Right atrium auricular region (tissue), 2 donors: Measurements from ENCODE around the gene PDRG1. TPM values are rescaled to one million over a fixed set of nuclear protein-coding genes. Genes with fewer than 3 reads are reported as not detected.
A peak's percentile ranks its signal among the peaks of the same experiment; 100 is the strongest.

Experiments used
- DNase-seq: peaks from one replicate; pipeline ENCODE4 v3.0.0-alpha.2; 2019; ENCODE audit warnings: low spot score
- H3K27ac ChIP-seq, 2 donors: fragments of 200-600 bp; sonication (generic); 1 replicate in 1 of 2; 2 replicates in 1 of 2; pipeline ENCODE4 v1.5.1; 2016 to 2019
- H3K27me3 ChIP-seq, 2 donors: fragments of 200-600 bp; sonication (generic); one replicate each; pipeline versions ENCODE4 v1.5.1 to v1.6.0; 2017 to 2019
- H3K36me3 ChIP-seq: fragments of 200-600 bp; sonication (generic); one replicate; pipeline ENCODE4 v1.5.1; 2016
- H3K4me1 ChIP-seq, 2 donors: fragments of 200-600 bp; sonication (generic); one replicate each; pipeline versions ENCODE4 v1.5.1 to v1.6.0; 2017 to 2019
- H3K4me3 ChIP-seq, 2 donors: fragments of 200-600 bp; sonication (generic); 1 replicate in 1 of 2; 2 replicates in 1 of 2; pipeline ENCODE4 v1.5.1; 2017 to 2019; ENCODE audit warnings: mild to moderate bottlenecking in 1 of 2, moderate library complexity in 1 of 2
- H3K9me3 ChIP-seq, 2 donors: fragments of 200-600 bp; sonication (generic); one replicate each; pipeline ENCODE4 v1.5.1; 2019
- CTCF ChIP-seq, 2 donors: fragments of 200-600 bp; sonication (generic); IDR thresholded peaks; one replicate each; pipeline ENCODE4 v1.5.1; 2019; ENCODE audit warnings: antibody characterized with exemption in 2 of 2
- total RNA-seq, 2 donors: library from RNA; depleted of rRNA; stranded (reverse); fragments of >200 nt; gene quantifications; one replicate each; pipeline ENCODE4 v1.1.0, GENCODE V29; 2016

PDRG1 gene
- total RNA-seq, 2 donors from 2014 or later: 4.9 to 5.7 TPM

DNA sequence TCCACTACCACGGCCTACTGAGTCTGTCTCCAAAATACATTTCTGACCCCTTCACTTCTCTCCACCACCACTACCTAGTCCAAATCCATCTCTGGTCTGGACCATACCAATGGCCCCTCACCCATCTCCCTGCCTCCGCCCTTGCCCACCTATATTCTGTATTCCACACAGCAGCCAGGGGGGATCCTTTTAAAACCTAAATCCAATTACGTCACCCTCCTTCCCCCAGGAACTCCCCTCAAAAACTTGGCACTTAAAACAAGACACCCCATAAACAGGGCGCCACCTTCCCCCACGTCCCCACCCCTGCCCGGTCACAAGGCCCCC lies 680 bp downstream of the PDRG1 start:
- TF ChIP-seq CTCF (IDR thresholded peaks at IDR 0.05): no peak
- DNase-seq: no peak
- Histone ChIP-seq H3K9me3 (peaks cover 0 to 3% of the 10 kb centered on the region in 2 donors), H3K4me3 (peak overlapping the region; percentile 83 to 95), H3K4me1 (peaks cover 0 to 16% of the 10 kb centered on the region in 2 donors), H3K36me3 (peaks cover 36% of the 10 kb centered on the region), H3K27ac (peak overlapping the region in 1 of 2 donors; percentile 79), H3K27me3 (no peaks in the 10 kb centered on the region)

GRCh38 chr20:31949877-31950646 lies 1.8 kb downstream of the PDRG1 start:
- Histone ChIP-seq H3K9me3 (peaks cover 0 to 3% of the 10 kb centered on the region in 2 donors), H3K27ac (no peak overlapping the region), H3K4me3 (no peak overlapping the region), H3K27me3 (no peaks in the 10 kb centered on the region), H3K4me1 (peaks cover 0 to 16% of the 10 kb centered on the region in 2 donors), H3K36me3 (peaks cover 47% of the 10 kb centered on the region)
- no peak for TF ChIP-seq CTCF (IDR thresholded peaks at IDR 0.05)
- DNase-seq: no peak

- DNase-seq: no peak
- Histone ChIP-seq H3K4me1 (peaks cover 0 to 22% of the 10 kb centered on the region in 2 donors), H3K27ac (no peak overlapping the region), H3K27me3 (no peaks in the 10 kb centered on the region), H3K36me3 (peaks cover 53% of the 10 kb centered on the region), H3K9me3 (peaks cover 0 to 3% of the 10 kb centered on the region in 2 donors), H3K4me3 (no peak overlapping the region)
- TF ChIP-seq CTCF (IDR thresholded peaks at IDR 0.05): no peak
Measured at GRCh38 chr20:31948008-31948407, 3.8 kb downstream of the PDRG1 start.

- no peak for DNase-seq
- Histone ChIP-seq H3K27me3 (no peaks in the 10 kb centered on the region), H3K27ac (no peak overlapping the region), H3K4me3 (no peak overlapping the region), H3K4me1 (peaks cover 0 to 24% of the 10 kb centered on the region in 2 donors), H3K9me3 (peaks cover 0 to 3% of the 10 kb centered on the region in 2 donors), H3K36me3 (peaks cover 53% of the 10 kb centered on the region)
- TF ChIP-seq CTCF (IDR thresholded peaks at IDR 0.05): no peak
Measured at GRCh38 chr20:31945785-31946184, 6.1 kb downstream of the PDRG1 start.

GRCh38 chr20:31945319-31945718 lies 6.5 kb downstream of the PDRG1 start:
- no peak for TF ChIP-seq CTCF (IDR thresholded peaks at IDR 0.05)
- no peak overlapping the region for H3K27ac ChIP-seq
- peaks cover 0 to 20% of the 10 kb centered on the region in 2 donors for H3K4me1 ChIP-seq
- no peak overlapping the region for H3K4me3 ChIP-seq
- no peak for DNase-seq
- H3K27me3 ChIP-seq: no peaks in the 10 kb centered on the region
- H3K9me3 ChIP-seq: peaks cover 0 to 3% of the 10 kb centered on the region in 2 donors
- H3K36me3 ChIP-seq: peaks cover 53% of the 10 kb centered on the region
